GM10248 (cell line): ENCODE data around the gene LUC7L2.
"Not testable (repeated sequence)": the region's sequence is repeated elsewhere in the genome, so short reads cannot be mapped to it uniquely, and the experiment has no call there.

ENCODE experiments used
- CTCF ChIA-PET: fragments of 300-600 bp; sonication (Branson Sonifier 250); formaldehyde crosslinking; extraction: SDS; loops from one replicate; lab custom pipeline; 2021; ENCODE audit warnings: antibody characterized with exemption; lab: Yijun Ruan, JAX
- POLR2A ChIA-PET: fragments of 350-650 bp; sonication (Branson Sonifier 250); formaldehyde crosslinking; extraction: SDS; loops from one replicate; lab custom pipeline; 2020; ENCODE audit warnings: antibody characterized with exemption; lab: Yijun Ruan, JAX
- DNase-seq: peaks from one replicate; pipeline ENCODE4 v3.0.0; 2012; ENCODE audit errors: extremely low spot score
- CTCF ChIP-seq: IDR thresholded peaks from 2 replicates; pipeline ENCODE4 v1.5.1; 2012; ENCODE audit warnings: mild to moderate bottlenecking, low read depth; ENCODE audit errors: extremely low read depth, missing control alignments, control extremely low read depth

LUC7L2 gene

GRCh38 chr7:139403601-139404000 lies 43.9 kb downstream of the LUC7L2 start:
- ChIA-PET CTCF (interaction anchor here (1.6 kb wide), 1 partner anchor 31 kb away, joined by 5 read pairs; no protein-coding TSS in a partner anchor), POLR2A (no interaction called here)
- TF ChIP-seq CTCF = no peak

DNA sequence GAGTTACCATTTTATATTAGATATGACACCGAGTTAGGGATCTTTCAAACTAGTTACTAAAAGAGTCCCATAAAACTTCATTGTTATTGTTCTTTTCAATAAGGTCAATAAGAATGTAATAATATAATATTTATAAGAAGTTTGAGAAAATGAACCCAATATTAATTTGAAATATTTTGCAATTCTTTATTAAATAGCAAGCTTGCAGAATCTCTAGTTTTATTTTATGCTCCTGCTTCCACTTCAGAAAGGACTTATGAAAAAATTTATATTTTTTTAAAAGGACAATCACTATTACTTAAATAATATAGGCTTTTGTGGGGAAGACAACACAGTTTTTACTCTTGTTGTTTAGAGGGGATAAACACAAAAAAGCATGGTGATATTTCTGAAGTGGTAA lies 47.9 kb downstream of the LUC7L2 start:
- TF ChIP-seq CTCF = no peak
- ChIA-PET CTCF (interaction anchor here (1.1 to 14.2 kb wide), 4 partner anchors 9 to 29 kb away, joined by 3 to 95 read pairs (median 5); no protein-coding TSS in a partner anchor), POLR2A (no interaction called here)
- no peak for DNase-seq

More at GRCh38 chr7:139403601-139404000, 43.9 kb downstream of the LUC7L2 start:
- no peak for DNase-seq

DNA sequence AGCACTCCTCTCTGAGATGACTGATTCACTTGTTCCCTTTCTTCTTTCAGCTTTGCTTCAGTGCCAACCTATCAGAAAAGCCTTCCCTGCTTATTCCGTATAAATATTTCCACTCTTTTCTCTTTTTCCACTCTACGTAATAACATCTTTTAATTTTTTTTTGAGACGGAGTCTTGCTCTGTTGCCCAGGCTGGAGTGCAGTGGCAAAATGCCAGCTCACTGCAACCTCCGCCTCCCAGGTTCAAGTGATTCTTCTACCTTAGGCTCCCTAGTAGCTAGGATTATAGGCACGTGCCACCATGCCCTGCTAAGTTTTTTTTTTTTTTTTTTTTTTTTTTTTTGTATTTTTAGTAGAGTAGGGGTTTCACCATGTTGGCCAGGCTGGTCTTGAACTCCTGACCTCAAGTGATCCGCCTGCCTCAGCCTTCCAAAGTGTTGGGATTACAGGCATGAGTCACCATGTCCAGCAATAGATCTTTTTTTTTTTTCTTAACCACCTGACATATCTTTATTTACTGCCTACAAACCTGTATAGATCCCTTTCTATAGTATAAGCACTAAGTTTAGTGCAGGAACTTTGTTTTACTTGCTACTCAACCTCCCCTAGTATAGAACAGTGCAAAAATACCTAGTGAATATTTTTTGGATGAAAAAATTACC lies 55.2 kb downstream of the LUC7L2 start:
- CTCF ChIA-PET = interaction anchor here (1.4 to 14.2 kb wide), 2 partner anchors 20 to 22 kb away, joined by 3 to 95 read pairs; no protein-coding TSS in a partner anchor

GRCh38 chr7:139416405-139416804 lies 56.7 kb downstream of the LUC7L2 start:
- TF ChIP-seq CTCF = no peak
- CTCF ChIA-PET = interaction anchor here (1.0 to 14.2 kb wide), 3 partner anchors 9 to 20 kb away, joined by 3 to 95 read pairs (median 4); no protein-coding TSS in a partner anchor
- POLR2A ChIA-PET = no interaction called here
- no peak for DNase-seq

More for the DNA sequence above, 55.2 kb downstream of the LUC7L2 start:
- DNase-seq, POLR2A ChIA-PET: not testable (repeated sequence)

GRCh38 chr7:139417478-139417877 lies 57.8 kb downstream of the LUC7L2 start:
- ChIA-PET CTCF (interaction anchor here (14.2 kb wide), 1 partner anchor 19 kb away, joined by 95 read pairs; no protein-coding TSS in a partner anchor), POLR2A (no interaction called here)
- no peak for TF ChIP-seq CTCF
- DNase-seq = no peak

GRCh38 chr7:139421123-139421522 lies 61.4 kb downstream of the LUC7L2 start:
- no peak for DNase-seq
- TF ChIP-seq CTCF = no peak
- CTCF ChIA-PET = interaction anchor here (1.3 to 6.2 kb wide), 3 partner anchors 10 to 28 kb away, joined by 3 to 63 read pairs (median 3); no protein-coding TSS in a partner anchor
- POLR2A ChIA-PET = no interaction called here

GRCh38 chr7:139422126-139422525 lies 62.4 kb downstream of the LUC7L2 start:
- POLR2A ChIA-PET = no interaction called here

More at GRCh38 chr7:139422126-139422525, 62.4 kb downstream of the LUC7L2 start:
- TF ChIP-seq CTCF = no peak
- no peak for DNase-seq
- CTCF ChIA-PET = interaction anchor here (1.4 to 6.2 kb wide), 2 partner anchors 12 to 29 kb away, joined by 3 to 63 read pairs; no protein-coding TSS in a partner anchor
